ENCODE measurements around the gene KRR1.
A peak's percentile ranks its signal among the peaks of the same experiment; 100 is the strongest.
"Not testable (repeated sequence)": the region's sequence is repeated elsewhere in the genome, so short reads cannot be mapped to it uniquely, and the experiment has no call there.

The KRR1 gene

GRCh38 chr12:75522124-75522523, 10.7 kb upstream of the KRR1 start:
- not testable (repeated sequence) for DNase-seq

GRCh38 chr12:75521224-75521623, 9.8 kb upstream of the KRR1 start:
- not testable (repeated sequence) for DNase-seq

- DNase-seq, result no peak
These were observed 1.8 kb downstream of the KRR1 start for GRCh38 chr12:75509621-75510020.

- no peak for DNase-seq
These were observed 3.2 kb downstream of the KRR1 start for GRCh38 chr12:75508159-75508558.

- DNase-seq, result no peak
These were observed 4.3 kb downstream of the KRR1 start for GRCh38 chr12:75507086-75507485.

- DNase-seq, result peak; percentile 50
These were observed 5.6 kb downstream of the KRR1 start for GRCh38 chr12:75505706-75506312.

- DNase-seq, result no peak
These were observed 7.5 kb downstream of the KRR1 start for GRCh38 chr12:75503866-75504265.

- no peak for DNase-seq
These were observed 8.0 kb downstream of the KRR1 start for GRCh38 chr12:75503459-75503858.

GRCh38 chr12:75491169-75491568, 20.2 kb downstream of the KRR1 start:
- no peak for DNase-seq

GRCh38 chr12:75489613-75490210, 21.7 kb downstream of the KRR1 start:
- DNase-seq, result no peak

- no peak for DNase-seq
These were observed 22.2 kb downstream of the KRR1 start for GRCh38 chr12:75489187-75489586.

- DNase-seq, result peak; percentile 44
These were observed 22.9 kb downstream of the KRR1 start for GRCh38 chr12:75488553-75488952.

GRCh38 chr12:75487308-75487707, 24.1 kb downstream of the KRR1 start:
- no peak for DNase-seq

- DNase-seq, result not testable (repeated sequence)
These were observed 27.0 kb downstream of the KRR1 start for GRCh38 chr12:75484450-75484849.

GRCh38 chr12:75483431-75483830, 28.0 kb downstream of the KRR1 start:
- no peak for DNase-seq

GRCh38 chr12:75482646-75483045, 28.8 kb downstream of the KRR1 start:
- no peak for DNase-seq

GRCh38 chr12:75481774-75482173, 29.6 kb downstream of the KRR1 start:
- no peak for DNase-seq

GRCh38 chr12:75481013-75481705, 30.2 kb downstream of the KRR1 start:
- peak; percentile 83 for DNase-seq

- DNase-seq, result peak; percentile 88
These were observed 30.9 kb downstream of the KRR1 start, which contains the start of gene GLIPR1 for GRCh38 chr12:75480469-75480949. GLIPR1 (plus strand) TSS chr12:75480755; CDS start chr12:75480881, 126 bp downstream.

- DNase-seq, result peak; percentile 70
These were observed 31.4 kb downstream of the KRR1 start for GRCh38 chr12:75479963-75480461.

GRCh38 chr12:75478116-75478794, 33.2 kb downstream of the KRR1 start:
- DNase-seq, result peak; percentile 85

GRCh38 chr12:75477137-75477536, 34.3 kb downstream of the KRR1 start:
- no peak for DNase-seq

GRCh38 chr12:75476071-75476470, 35.3 kb downstream of the KRR1 start:
- no peak for DNase-seq
